Thoracic aorta (tissue), 2 donors: ENCODE measurements around the gene KPNA4. TPM values are rescaled to one million over a fixed set of nuclear protein-coding genes. Genes with fewer than 3 reads are reported as not detected.

Experiments used
- ATAC-seq: fragments of 150-250 bp; one replicate; pipeline ENCODE4 v1.8.0; 2017; ENCODE audit warnings: low read depth; ENCODE audit not compliant: insufficient number of reproducible peaks, low FRiP score
- DNase-seq: peaks from one replicate; pipeline ENCODE4 v3.0.0-alpha.2; 2020; ENCODE audit warnings: low spot score
- H3K27ac ChIP-seq, 2 donors: fragments of 200-600 bp; sonication (generic); 1 replicate in 1 of 2; 2 replicates in 1 of 2; pipeline ENCODE4 v1.5.1; 2016; ENCODE audit warnings: mild to moderate bottlenecking in 2 of 2, moderate library complexity in 2 of 2
- H3K27me3 ChIP-seq: fragments of 200-600 bp; sonication (generic); replicated peaks from 2 replicates; pipeline ENCODE4 v1.6.0; 2016; ENCODE audit warnings: mild to moderate bottlenecking; ENCODE audit not compliant: insufficient read depth
- H3K36me3 ChIP-seq: fragments of 200-600 bp; sonication (generic); one replicate; pipeline ENCODE4 v1.5.1; 2016
- H3K4me1 ChIP-seq, 2 donors: fragments of 200-600 bp; sonication (generic); 1 replicate in 1 of 2; 2 replicates in 1 of 2; pipeline versions ENCODE4 v1.5.1 to v1.6.0; 2016; ENCODE audit warnings: low read depth in 2 of 2, mild to moderate bottlenecking in 1 of 2; ENCODE audit not compliant: control insufficient read depth in 1 of 2
- H3K4me3 ChIP-seq: fragments of 200-600 bp; sonication (generic); 2 replicates; pipeline ENCODE4 v1.5.1; 2016; ENCODE audit warnings: mild to moderate bottlenecking
- H3K9me3 ChIP-seq: fragments of 200-600 bp; sonication (generic); 2 replicates; pipeline ENCODE4 v1.5.1; 2016
- CTCF ChIP-seq: fragments of 200-600 bp; sonication (generic); IDR thresholded peaks from one replicate; pipeline ENCODE4 v1.5.1; 2019; ENCODE audit warnings: antibody characterized with exemption
- total RNA-seq, 2 donors: library from RNA; depleted of rRNA; stranded (reverse); fragments of >200 nt; gene quantifications; one replicate each; pipeline versions ENCODE4 v1.1.0 to v1.2.3, GENCODE V29; 2016

Gene KPNA4
- total RNA-seq, 2 donors from 2014 or later = 24.2 to 58.1 TPM

GRCh38 chr3:160482796-160483195 is 82.6 kb downstream of the KPNA4 start:
- no peak for DNase-seq
- H3K36me3 ChIP-seq = no peaks in the 10 kb centered on the region

DNA sequence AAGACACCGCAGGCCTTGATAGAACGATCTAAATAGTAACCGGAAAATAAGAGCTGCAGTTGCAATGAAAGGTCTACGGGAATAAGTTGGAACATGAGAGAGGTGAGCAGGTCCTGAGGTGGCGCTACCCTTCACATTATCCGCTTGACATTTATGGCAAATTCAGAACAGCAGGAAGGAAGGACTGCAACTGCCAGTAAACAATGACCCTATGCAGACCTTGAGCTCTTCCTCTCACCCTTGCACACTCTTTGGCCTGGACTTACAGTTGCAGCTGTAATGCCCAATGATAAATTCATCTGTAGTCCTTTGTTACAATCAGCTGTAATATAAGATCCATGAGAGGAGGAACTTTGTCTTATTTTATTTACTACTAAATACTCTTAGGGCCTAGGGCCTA is 83.5 kb downstream of the KPNA4 start:
- H3K27ac ChIP-seq = no peak overlapping the region
- H3K4me3 ChIP-seq = no peak overlapping the region
- DNase-seq (no peak), ATAC-seq (no peak)
- H3K9me3 ChIP-seq = no peaks in the 10 kb centered on the region
- H3K27me3 ChIP-seq = no peaks in the 10 kb centered on the region
- no peaks in the 10 kb centered on the region for H3K36me3 ChIP-seq
- no peak for TF ChIP-seq CTCF
- no peaks in the 10 kb centered on the region for H3K4me1 ChIP-seq

More at GRCh38 chr3:160482796-160483195, 82.6 kb downstream of the KPNA4 start:
- Histone ChIP-seq H3K27ac (no peak overlapping the region), H3K4me3 (no peak overlapping the region), H3K9me3 (no peaks in the 10 kb centered on the region), H3K4me1 (no peaks in the 10 kb centered on the region), H3K27me3 (no peaks in the 10 kb centered on the region)
- no peak for TF ChIP-seq CTCF
- no peak for ATAC-seq

GRCh38 chr3:160480931-160481330 is 84.4 kb downstream of the KPNA4 start:
- Histone ChIP-seq H3K4me1 (no peaks in the 10 kb centered on the region), H3K9me3 (no peaks in the 10 kb centered on the region), H3K27me3 (no peaks in the 10 kb centered on the region), H3K36me3 (no peaks in the 10 kb centered on the region), H3K4me3 (no peak overlapping the region), H3K27ac (no peak overlapping the region)
- ATAC-seq (no peak), DNase-seq (no peak)
- TF ChIP-seq CTCF = no peak

DNA sequence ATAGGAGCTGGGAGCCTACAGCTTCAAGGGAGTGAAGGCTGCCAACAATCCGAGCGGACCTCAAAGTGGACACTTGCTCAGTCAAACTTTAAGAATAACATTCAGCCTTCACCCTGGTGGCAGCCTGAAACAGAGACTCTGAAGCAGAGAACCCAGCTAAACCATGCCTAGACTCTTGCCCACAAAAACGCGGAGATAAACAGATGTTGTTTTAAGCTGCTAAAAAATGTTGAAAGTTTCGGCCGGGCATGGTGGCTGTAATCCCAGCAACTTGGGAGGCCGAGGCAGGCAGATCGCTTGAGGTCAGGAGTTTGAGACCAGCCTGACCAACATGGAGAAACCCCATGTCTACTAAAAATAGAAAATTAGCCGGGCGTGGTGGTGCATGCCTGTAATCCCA is 86.0 kb downstream of the KPNA4 start:
- H3K27ac ChIP-seq = no peak overlapping the region
- TF ChIP-seq CTCF = no peak
- H3K36me3 ChIP-seq = no peaks in the 10 kb centered on the region
- no peaks in the 10 kb centered on the region for H3K4me1 ChIP-seq
- ATAC-seq = no peak
- H3K4me3 ChIP-seq = no peak overlapping the region
- no peak for DNase-seq
- no peaks in the 10 kb centered on the region for H3K9me3 ChIP-seq
- no peaks in the 10 kb centered on the region for H3K27me3 ChIP-seq

DNA sequence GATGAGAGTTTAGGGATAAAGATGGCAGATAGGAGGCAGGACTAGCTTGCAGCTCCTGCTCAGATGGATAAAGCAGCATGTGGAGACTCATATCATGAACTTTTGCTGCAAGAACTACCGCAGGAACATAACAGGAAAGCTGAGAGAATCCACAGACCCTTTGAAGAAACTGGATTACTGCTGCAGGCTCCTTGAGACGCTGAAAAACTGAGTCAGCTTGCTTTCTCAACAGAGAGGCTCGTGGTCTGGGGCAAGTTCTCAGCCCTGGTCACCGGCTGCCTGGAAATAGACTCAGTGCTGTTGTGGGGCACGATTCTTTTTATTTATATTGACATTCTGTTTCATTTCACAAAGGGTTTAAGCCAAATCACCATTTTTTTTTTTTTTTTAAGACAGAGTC is 87.0 kb downstream of the KPNA4 start:
- H3K27ac ChIP-seq = no peak overlapping the region
- H3K36me3 ChIP-seq = no peaks in the 10 kb centered on the region
- DNase-seq (no peak), ATAC-seq (no peak)
- H3K4me1 ChIP-seq = no peaks in the 10 kb centered on the region
- H3K4me3 ChIP-seq = no peak overlapping the region
- no peak for TF ChIP-seq CTCF
- H3K9me3 ChIP-seq = no peaks in the 10 kb centered on the region
- no peaks in the 10 kb centered on the region for H3K27me3 ChIP-seq
